K562 (cell line): ENCODE results near the gene FST. TPM values are rescaled to one million over a fixed set of nuclear protein-coding genes. Genes with fewer than 3 reads are reported as not detected.
A peak's percentile ranks its signal among the peaks of the same experiment; 100 is the strongest.

ENCODE experiments used
- BRF1 ChIP-seq: IDR thresholded peaks from 3 replicates; pipeline ENCODE4 v1.6.1; 2011; ENCODE audit warnings: borderline replicate concordance, mild to moderate bottlenecking; ENCODE audit not compliant: insufficient read length; ENCODE audit errors: extremely low read depth
- CBX2 ChIP-seq: fragments of 200-600 bp; sonication (generic); IDR thresholded peaks from one replicate; pipeline ENCODE4 v1.6.1; 2012; ENCODE audit warnings: mild to moderate bottlenecking, low read length, inconsistent platforms; ENCODE audit not compliant: insufficient read depth, poor library complexity, severe bottlenecking
- IFI16 ChIP-seq: fragments of 250-450 bp; sonication (Bioruptor Pico); IDR thresholded peaks from 2 replicates; pipeline ENCODE4 v2.1.2; 2022; ENCODE audit warnings: mild to moderate bottlenecking, inconsistent platforms
- SRF ChIP-seq, 2 experiments: fragments of 250-450, 450-650 bp in 1 of 2; sonication (Bioruptor Pico) in 1 of 2; sonication (generic) in 1 of 2; formaldehyde crosslinking; IDR thresholded peaks; 2 replicates each; pipeline versions ENCODE4 v1.5.0 to v1.5.1; 2020 to 2022; ENCODE audit warnings: mild to moderate bottlenecking in 1 of 2, missing genetic modification reagents in 1 of 2
- ZNF282 ChIP-seq: sonication (generic); formaldehyde crosslinking; IDR thresholded peaks from 2 replicates; pipeline ENCODE4 v1.8.1; 2023; ENCODE audit warnings: missing genetic modification reagents
- polyA plus RNA-seq, 8 experiments: library from polyadenylated mRNA; depleted of rRNA in 4 of 8; stranded (reverse) in 5 of 8; unstranded in 3 of 8; fragments of >200 nt; fragmentation: Nextera tagmentation in 2 of 8; fragmentation: Illumina TruSeq in 1 of 8; extraction: Ambion mirVana in 2 of 8; extraction: Trizol in 1 of 8; gene quantifications; 2 replicates each; pipeline versions ENCODE4 v1.2.1 to v1.2.3, GENCODE V29; 2011 to 2014; ENCODE audit warnings: inconsistent platforms in 1 of 8, missing spikeins in 1 of 8
- total RNA-seq, 7 experiments: library from RNA; depleted of rRNA in 6 of 7; stranded (reverse); fragments of >200 nt in 6 of 7; fragmentation: Illumina TruSeq in 2 of 7; extraction: Trizol in 2 of 7; gene quantifications; 2 replicates each; pipeline versions ENCODE4 v1.2.1 to v1.2.3, GENCODE V29; 2011 to 2021; ENCODE audit warnings: low replicate concordance in 1 of 7
- TF ChIP-seq, protein P1 (sequence below), 2 experiments: fragments of 450-650 bp in 1 of 2; sonication (generic) in 1 of 2; formaldehyde crosslinking in 1 of 2; IDR thresholded peaks; 2 replicates each; pipeline versions ENCODE4 v1.7.1 to v1.9.0; 2016 to 2022; ENCODE audit warnings: inconsistent platforms in 1 of 2, mild to moderate bottlenecking in 1 of 2, missing genetic modification reagents in 1 of 2
- TF ChIP-seq, protein P2 (sequence below): IDR thresholded peaks from 2 replicates; pipeline ENCODE4 v1.6.1; 2016; ENCODE audit warnings: missing genetic modification characterization, missing compliant biosample characterization
- TF ChIP-seq, protein P3 (sequence below): fragments of 200-800 bp; sonication (Bioruptor generic); IDR thresholded peaks from 2 replicates; pipeline ENCODE4 v1.6.1; 2017; ENCODE audit warnings: missing genetic modification characterization, missing compliant biosample characterization

FST gene
- total and polyA plus RNA-seq, 9 of the 15 experiments (the other 6 are each of a cell fraction or from before 2014, with no cell fraction given) = 0.03 to 0.27 TPM; not detected in 7

- TF ChIP-seq, protein P1, sequence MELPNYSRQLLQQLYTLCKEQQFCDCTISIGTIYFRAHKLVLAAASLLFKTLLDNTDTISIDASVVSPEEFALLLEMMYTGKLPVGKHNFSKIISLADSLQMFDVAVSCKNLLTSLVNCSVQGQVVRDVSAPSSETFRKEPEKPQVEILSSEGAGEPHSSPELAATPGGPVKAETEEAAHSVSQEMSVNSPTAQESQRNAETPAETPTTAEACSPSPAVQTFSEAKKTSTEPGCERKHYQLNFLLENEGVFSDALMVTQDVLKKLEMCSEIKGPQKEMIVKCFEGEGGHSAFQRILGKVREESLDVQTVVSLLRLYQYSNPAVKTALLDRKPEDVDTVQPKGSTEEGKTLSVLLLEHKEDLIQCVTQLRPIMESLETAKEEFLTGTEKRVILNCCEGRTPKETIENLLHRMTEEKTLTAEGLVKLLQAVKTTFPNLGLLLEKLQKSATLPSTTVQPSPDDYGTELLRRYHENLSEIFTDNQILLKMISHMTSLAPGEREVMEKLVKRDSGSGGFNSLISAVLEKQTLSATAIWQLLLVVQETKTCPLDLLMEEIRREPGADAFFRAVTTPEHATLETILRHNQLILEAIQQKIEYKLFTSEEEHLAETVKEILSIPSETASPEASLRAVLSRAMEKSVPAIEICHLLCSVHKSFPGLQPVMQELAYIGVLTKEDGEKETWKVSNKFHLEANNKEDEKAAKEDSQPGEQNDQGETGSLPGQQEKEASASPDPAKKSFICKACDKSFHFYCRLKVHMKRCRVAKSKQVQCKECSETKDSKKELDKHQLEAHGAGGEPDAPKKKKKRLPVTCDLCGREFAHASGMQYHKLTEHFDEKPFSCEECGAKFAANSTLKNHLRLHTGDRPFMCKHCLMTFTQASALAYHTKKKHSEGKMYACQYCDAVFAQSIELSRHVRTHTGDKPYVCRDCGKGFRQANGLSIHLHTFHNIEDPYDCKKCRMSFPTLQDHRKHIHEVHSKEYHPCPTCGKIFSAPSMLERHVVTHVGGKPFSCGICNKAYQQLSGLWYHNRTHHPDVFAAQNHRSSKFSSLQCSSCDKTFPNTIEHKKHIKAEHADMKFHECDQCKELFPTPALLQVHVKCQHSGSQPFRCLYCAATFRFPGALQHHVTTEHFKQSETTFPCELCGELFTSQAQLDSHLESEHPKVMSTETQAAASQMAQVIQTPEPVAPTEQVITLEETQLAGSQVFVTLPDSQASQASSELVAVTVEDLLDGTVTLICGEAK (IDR thresholded peaks at IDR 0.05) = no peak
- TF ChIP-seq, protein P1 (CRISPR knock-in tag; IDR thresholded peaks at IDR 0.05) = no peak
- TF ChIP-seq SRF (CRISPR knock-in tag; IDR thresholded peaks at IDR 0.05) = no peak
- no peak for TF ChIP-seq IFI16 (CRISPR knock-in tag)
- TF ChIP-seq, protein P2, sequence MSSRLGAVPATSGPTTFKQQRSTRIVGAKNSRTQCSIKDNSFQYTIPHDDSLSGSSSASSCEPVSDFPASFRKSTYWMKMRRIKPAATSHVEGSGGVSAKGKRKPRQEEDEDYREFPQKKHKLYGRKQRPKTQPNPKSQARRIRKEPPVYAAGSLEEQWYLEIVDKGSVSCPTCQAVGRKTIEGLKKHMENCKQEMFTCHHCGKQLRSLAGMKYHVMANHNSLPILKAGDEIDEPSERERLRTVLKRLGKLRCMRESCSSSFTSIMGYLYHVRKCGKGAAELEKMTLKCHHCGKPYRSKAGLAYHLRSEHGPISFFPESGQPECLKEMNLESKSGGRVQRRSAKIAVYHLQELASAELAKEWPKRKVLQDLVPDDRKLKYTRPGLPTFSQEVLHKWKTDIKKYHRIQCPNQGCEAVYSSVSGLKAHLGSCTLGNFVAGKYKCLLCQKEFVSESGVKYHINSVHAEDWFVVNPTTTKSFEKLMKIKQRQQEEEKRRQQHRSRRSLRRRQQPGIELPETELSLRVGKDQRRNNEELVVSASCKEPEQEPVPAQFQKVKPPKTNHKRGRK (tag) = no peak
- TF ChIP-seq CBX2 = peak; percentile 28
- no peak for TF ChIP-seq BRF1
- TF ChIP-seq, protein P3, sequence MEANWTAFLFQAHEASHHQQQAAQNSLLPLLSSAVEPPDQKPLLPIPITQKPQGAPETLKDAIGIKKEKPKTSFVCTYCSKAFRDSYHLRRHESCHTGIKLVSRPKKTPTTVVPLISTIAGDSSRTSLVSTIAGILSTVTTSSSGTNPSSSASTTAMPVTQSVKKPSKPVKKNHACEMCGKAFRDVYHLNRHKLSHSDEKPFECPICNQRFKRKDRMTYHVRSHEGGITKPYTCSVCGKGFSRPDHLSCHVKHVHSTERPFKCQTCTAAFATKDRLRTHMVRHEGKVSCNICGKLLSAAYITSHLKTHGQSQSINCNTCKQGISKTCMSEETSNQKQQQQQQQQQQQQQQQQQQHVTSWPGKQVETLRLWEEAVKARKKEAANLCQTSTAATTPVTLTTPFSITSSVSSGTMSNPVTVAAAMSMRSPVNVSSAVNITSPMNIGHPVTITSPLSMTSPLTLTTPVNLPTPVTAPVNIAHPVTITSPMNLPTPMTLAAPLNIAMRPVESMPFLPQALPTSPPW (CRISPR knock-in tag) = peak; percentile 21; the same call in 1 of the 2 replicates
- TF ChIP-seq ZNF282 (CRISPR knock-in tag) = no peak
Observed at GRCh38 chr5:53479590-53480415, 626 bp upstream of the FST start (continued).
